Stimulated activated CD4-positive, alpha-beta T cell treated with anti-CD3 and anti-CD28 coated beads, Interleukin-15, amount 100 ng/mL, for 1 hour (primary cell): ENCODE measurements around the gene FAM184B.

Experiments used
- DNase-seq, 2 donors: peaks; one replicate each; pipeline ENCODE4 v3.0.0-alpha.2; 2020; ENCODE audit warnings: low read depth in 1 of 2, low spot score in 1 of 2

The FAM184B gene

GRCh38 chr4:17781300-17782287 is at the start of gene FAM184B:
Gene FAM184B, minus strand, starts transcription at chr4:17781621. Its CDS starts 322 bp downstream, at chr4:17781299.
- no peak for DNase-seq

GRCh38 chr4:17823871-17824669 is 42.6 kb upstream of the FAM184B start:
- no peak for DNase-seq

- DNase-seq: no peak
Observed at GRCh38 chr4:17817027-17817426, 35.6 kb upstream of the FAM184B start.

GRCh38 chr4:17816142-17816541 is 34.7 kb upstream of the FAM184B start:
- DNase-seq: no peak

GRCh38 chr4:17814140-17814539 is 32.7 kb upstream of the FAM184B start:
- no peak for DNase-seq

GRCh38 chr4:17812801-17813200 is 31.4 kb upstream of the FAM184B start:
- DNase-seq: no peak

- DNase-seq: no peak
Observed at GRCh38 chr4:17812125-17812524, 30.7 kb upstream of the FAM184B start.

GRCh38 chr4:17811078-17811603 is 29.7 kb upstream of the FAM184B start:
- no peak for DNase-seq

- peak; percentile 96 to 97 for DNase-seq
Observed at GRCh38 chr4:17810260-17811077, 29.0 kb upstream of the FAM184B start, which contains the start of the genes DCAF16 and NCAPG. Gene DCAF16, minus strand, starts transcription at chr4:17810757. Its CDS starts 6,616 bp downstream, at chr4:17804141. Gene NCAPG, plus strand, starts transcription at chr4:17810979. Its CDS starts 99 bp downstream, at chr4:17811078.

- DNase-seq: no peak
Observed at GRCh38 chr4:17809667-17810066, 28.2 kb upstream of the FAM184B start.

GRCh38 chr4:17807446-17807845 is 26.0 kb upstream of the FAM184B start:
- DNase-seq: no peak

- no peak for DNase-seq
Observed at GRCh38 chr4:17805580-17806155, 24.2 kb upstream of the FAM184B start.

- DNase-seq: no peak
Observed at GRCh38 chr4:17797808-17798207, 16.4 kb upstream of the FAM184B start.

- no peak for DNase-seq
Observed at GRCh38 chr4:17794730-17795129, 13.3 kb upstream of the FAM184B start.

GRCh38 chr4:17788956-17789355 is 7.5 kb upstream of the FAM184B start:
- no peak for DNase-seq

GRCh38 chr4:17787315-17787714 is 5.9 kb upstream of the FAM184B start:
- no peak for DNase-seq

GRCh38 chr4:17786567-17786966 is 5.1 kb upstream of the FAM184B start:
- DNase-seq: no peak

- DNase-seq: no peak
Observed at GRCh38 chr4:17785858-17786257, 4.4 kb upstream of the FAM184B start.

GRCh38 chr4:17780501-17781299 is 721 bp downstream of the FAM184B start:
- no peak for DNase-seq
